GM06990 (cell line): ENCODE measurements around the gene FGF18.
"Not testable (repeated sequence)": the region's sequence is repeated elsewhere in the genome, so short reads cannot be mapped to it uniquely, and the experiment has no call there.

Source experiments
- DNase-seq: peaks from one replicate; pipeline ENCODE4 v3.0.0-alpha.2; 2011; ENCODE audit not compliant: insufficient read length; ENCODE audit errors: extremely low read depth
- H3K27me3 ChIP-seq: replicated peaks from 2 replicates; pipeline ENCODE4 v1.6.0; 2011; ENCODE audit warnings: low read length; ENCODE audit not compliant: control insufficient read depth, insufficient read depth
- H3K36me3 ChIP-seq: 2 replicates; pipeline ENCODE4 v1.5.1; 2011; ENCODE audit warnings: low read length; ENCODE audit not compliant: control insufficient read depth, insufficient read depth
- H3K4me3 ChIP-seq: replicated peaks from 2 replicates; pipeline ENCODE4 v1.5.1; 2011; ENCODE audit warnings: low read depth, mild to moderate bottlenecking, control low read depth, low read length
- CTCF ChIP-seq: IDR thresholded peaks from 2 replicates; pipeline ENCODE4 v1.5.1; 2011; ENCODE audit warnings: low read length, control low read depth, mild to moderate bottlenecking, inconsistent platforms; ENCODE audit not compliant: insufficient read depth, poor library complexity, severe bottlenecking

FGF18 gene

GRCh38 chr5:171492781-171493180 lies 73.3 kb downstream of the FGF18 start:
- no peak for DNase-seq
- H3K27me3 ChIP-seq: no peaks in the 10 kb centered on the region
- no peak for TF ChIP-seq CTCF
- no peak overlapping the region for H3K4me3 ChIP-seq
- no peaks in the 10 kb centered on the region for H3K36me3 ChIP-seq

- DNase-seq: no peak
- H3K27me3 ChIP-seq: no peaks in the 10 kb centered on the region
- H3K36me3 ChIP-seq: no peaks in the 10 kb centered on the region
- TF ChIP-seq CTCF: no peak
- H3K4me3 ChIP-seq: no peak overlapping the region
Measured at GRCh38 chr5:171493646-171494393, 74.4 kb downstream of the FGF18 start.

- Histone ChIP-seq H3K4me3 (no peak overlapping the region), H3K27me3 (no peaks in the 10 kb centered on the region), H3K36me3 (no peaks in the 10 kb centered on the region)
- no peak for TF ChIP-seq CTCF
- DNase-seq: no peak
Measured at GRCh38 chr5:171494452-171495121, 75.1 kb downstream of the FGF18 start.

GRCh38 chr5:171495122-171495700 lies 75.8 kb downstream of the FGF18 start:
- H3K27me3 ChIP-seq: no peaks in the 10 kb centered on the region
- H3K4me3 ChIP-seq: no peak overlapping the region
- no peaks in the 10 kb centered on the region for H3K36me3 ChIP-seq
- TF ChIP-seq CTCF: no peak
- DNase-seq: no peak

- Histone ChIP-seq H3K4me3 (no peak overlapping the region), H3K27me3 (no peaks in the 10 kb centered on the region), H3K36me3 (no peaks in the 10 kb centered on the region)
- TF ChIP-seq CTCF: no peak
- no peak for DNase-seq
Measured at GRCh38 chr5:171496456-171496855, 77.0 kb downstream of the FGF18 start.

- not testable (repeated sequence) for H3K4me3 ChIP-seq, DNase-seq, H3K27me3 ChIP-seq, H3K36me3 ChIP-seq
Measured at GRCh38 chr5:171497494-171497893, 78.0 kb downstream of the FGF18 start.
